SU-DHL-6 (cell line): ENCODE measurements around the gene ADAMTS10.

ENCODE experiments used
- H2AFZ ChIP-seq: fragments of 200-600 bp; sonication (generic); 2 replicates; pipeline ENCODE4 v1.6.1; 2014; ENCODE audit warnings: low read depth, mild to moderate bottlenecking, moderate library complexity, mixed read lengths, antibody characterized with exemption, low read length; ENCODE audit not compliant: severe bottlenecking
- H3F3A ChIP-seq: fragments of 200-600 bp; shearing (Covaris generic); 2 replicates; pipeline ENCODE4 v1.6.0; 2016; ENCODE audit warnings: antibody characterized with exemption, mild to moderate bottlenecking; ENCODE audit not compliant: insufficient read depth
- H3K27ac ChIP-seq: fragments of 200-600 bp; sonication (generic); 2 replicates; pipeline ENCODE4 v1.5.1; 2016; ENCODE audit warnings: low read depth, mild to moderate bottlenecking, low read length, moderate library complexity, mixed read lengths
- H3K27me3 ChIP-seq: fragments of 200-600 bp; sonication (generic), shearing (Covaris generic); 2 replicates; pipeline ENCODE4 v1.6.0; 2014; ENCODE audit warnings: mild to moderate bottlenecking, low read length
- H3K36me3 ChIP-seq: fragments of 200-600 bp; sonication (generic); 2 replicates; pipeline ENCODE4 v1.6.1; 2014; ENCODE audit warnings: mild to moderate bottlenecking, low read length, mixed read lengths
- H3K4me2 ChIP-seq: fragments of 300-600, 200-600 bp; shearing (Covaris generic), sonication (generic); 2 replicates; pipeline ENCODE4 v1.6.0; 2014; ENCODE audit warnings: low read length, low read depth, mild to moderate bottlenecking; ENCODE audit not compliant: poor library complexity, severe bottlenecking
- H3K4me3 ChIP-seq: fragments of 200-600 bp; sonication (generic); 2 replicates; pipeline ENCODE4 v1.5.1; 2014; ENCODE audit warnings: antibody characterized with exemption, low read length, mild to moderate bottlenecking, mixed read lengths; ENCODE audit not compliant: insufficient read depth, poor library complexity, severe bottlenecking
- H3K79me2 ChIP-seq: fragments of 200-600 bp; sonication (generic); 2 replicates; pipeline ENCODE4 v1.6.1; 2014; ENCODE audit warnings: mild to moderate bottlenecking, low read length, moderate library complexity; ENCODE audit not compliant: insufficient read depth
- H3K9ac ChIP-seq: fragments of 200-600 bp; sonication (generic); 2 replicates; pipeline ENCODE4 v1.7.0; 2014; ENCODE audit warnings: mild to moderate bottlenecking, low read length
- H3K9me2 ChIP-seq: fragments of 200-600 bp; sonication (generic); replicated peaks from 2 replicates; pipeline ENCODE4 v1.6.1; 2014; ENCODE audit warnings: low read length; ENCODE audit not compliant: insufficient read depth
- H3K9me3 ChIP-seq: fragments of 200-600 bp; sonication (generic); 2 replicates; pipeline ENCODE4 v1.6.1; 2014; ENCODE audit warnings: low read length, mixed read lengths; ENCODE audit not compliant: insufficient read depth
- H4K20me1 ChIP-seq: fragments of 200-600 bp; sonication (generic); 2 replicates; pipeline ENCODE4 v1.6.1; 2014; ENCODE audit warnings: low read depth, mild to moderate bottlenecking, antibody characterized with exemption, low read length, moderate library complexity, mixed read lengths
- CTCF ChIP-seq: fragments of 200-600 bp; sonication (generic); IDR thresholded peaks from one replicate; pipeline ENCODE4 v1.5.1; 2017; ENCODE audit warnings: antibody characterized with exemption, mild to moderate bottlenecking, low read length, moderate library complexity; ENCODE audit not compliant: insufficient read depth, poor library complexity, severe bottlenecking
- EZH2phosphoT487 ChIP-seq: fragments of 200-600 bp; sonication (generic), shearing (Covaris generic); conservative IDR thresholded peaks from 2 replicates; pipeline ENCODE4 v1.6.1; 2018; ENCODE audit warnings: mild to moderate bottlenecking, antibody characterized with exemption, low read length, moderate library complexity, mixed read lengths

ADAMTS10 gene

GRCh38 chr19:8630796-8631424 is 20.4 kb upstream of the ADAMTS10 start:
- no peak overlapping the region for H3K4me2 ChIP-seq
- H3K9me3 ChIP-seq: no peaks in the 10 kb centered on the region
- H3F3A ChIP-seq: no peaks in the 10 kb centered on the region
- H4K20me1 ChIP-seq: no peaks in the 10 kb centered on the region
- no peaks in the 10 kb centered on the region for H3K9me2 ChIP-seq
- H3K9ac ChIP-seq: no peak overlapping the region
- no peaks in the 10 kb centered on the region for H3K36me3 ChIP-seq
- no peak overlapping the region for H3K4me3 ChIP-seq
- no peak overlapping the region for H3K27ac ChIP-seq
- H3K27me3 ChIP-seq: no peaks in the 10 kb centered on the region
- no peaks in the 10 kb centered on the region for H3K79me2 ChIP-seq
- TF ChIP-seq EZH2phosphoT487: no peak
- TF ChIP-seq CTCF: no peak
- H2AFZ ChIP-seq: no peak overlapping the region

- Histone ChIP-seq H3K9me2 (no peaks in the 10 kb centered on the region), H2AFZ (no peak within 1 kb of the TSS), H3F3A (no peaks in the 10 kb centered on the region), H3K9ac (no peak within 1 kb of the TSS), H3K4me3 (no peak within 1 kb of the TSS), H3K79me2 (no peaks in the 10 kb centered on the region), H4K20me1 (no peaks in the 10 kb centered on the region), H3K4me2 (no peak within 1 kb of the TSS), H3K36me3 (no peaks in the 10 kb centered on the region), H3K27ac (no peak within 1 kb of the TSS), H3K9me3 (no peaks in the 10 kb centered on the region), H3K27me3 (no peaks in the 10 kb centered on the region)
- TF ChIP-seq CTCF: no peak
- TF ChIP-seq EZH2phosphoT487: no peak
These were observed 19.6 kb upstream of the ADAMTS10 start, which contains the start of gene NFILZ for GRCh38 chr19:8629996-8630683. Gene NFILZ, plus strand, starts transcription at chr19:8630633. Its CDS starts 46,133 bp downstream, at chr19:8676766.

- Histone ChIP-seq H3K9me2 (no peaks in the 10 kb centered on the region), H4K20me1 (no peaks in the 10 kb centered on the region), H3K36me3 (no peaks in the 10 kb centered on the region), H3K79me2 (no peaks in the 10 kb centered on the region), H3F3A (no peaks in the 10 kb centered on the region), H2AFZ (no peak overlapping the region), H3K4me2 (no peak overlapping the region), H3K27ac (no peak overlapping the region), H3K9me3 (no peaks in the 10 kb centered on the region), H3K4me3 (no peak overlapping the region), H3K27me3 (no peaks in the 10 kb centered on the region), H3K9ac (no peak overlapping the region)
- no peak for TF ChIP-seq EZH2phosphoT487
- TF ChIP-seq CTCF: no peak
These were observed 18.7 kb upstream of the ADAMTS10 start for GRCh38 chr19:8629184-8629583.
